H9 (cell line): ENCODE data around the gene MIPOL1. TPM values are rescaled to one million over a fixed set of nuclear protein-coding genes. Genes with fewer than 3 reads are reported as not detected.

Source experiments
- DNase-seq: peaks from one replicate; pipeline ENCODE4 v3.0.0-alpha.2; 2017
- H2AFZ ChIP-seq: one replicate; pipeline ENCODE4 v1.6.1; 2013; ENCODE audit warnings: mild to moderate bottlenecking, low read length, control low read depth, moderate library complexity
- H2AK5ac ChIP-seq: 2 replicates; pipeline ENCODE4 v1.6.1; 2013; ENCODE audit warnings: low read length, control low read depth, mixed read lengths; ENCODE audit not compliant: insufficient read length
- H2BK120ac ChIP-seq: one replicate; pipeline ENCODE4 v1.6.1; 2013; ENCODE audit warnings: low read depth, mild to moderate bottlenecking, low read length, control low read depth, inconsistent platforms; ENCODE audit not compliant: poor library complexity, severe bottlenecking
- H2BK12ac ChIP-seq: 2 replicates; pipeline ENCODE4 v1.6.1; 2013; ENCODE audit warnings: low read length, control low read depth, mixed read lengths, low read depth; ENCODE audit not compliant: insufficient read length
- H2BK15ac ChIP-seq: 2 replicates; pipeline ENCODE4 v1.6.1; 2013; ENCODE audit warnings: low read depth, low read length, control low read depth
- H2BK20ac ChIP-seq: one replicate; pipeline ENCODE4 v1.6.1; 2013; ENCODE audit warnings: low read depth, mild to moderate bottlenecking, low read length, control low read depth, inconsistent platforms; ENCODE audit not compliant: poor library complexity, severe bottlenecking
- H2BK5ac ChIP-seq: 2 replicates; pipeline ENCODE4 v1.6.1; 2013; ENCODE audit warnings: low read length, control low read depth, mixed read lengths; ENCODE audit not compliant: insufficient read length
- H3K14ac ChIP-seq: 2 replicates; pipeline ENCODE4 v1.6.1; 2013; ENCODE audit warnings: low read length, control low read depth; ENCODE audit not compliant: insufficient read depth
- H3K18ac ChIP-seq: 2 replicates; pipeline ENCODE4 v1.6.1; 2013; ENCODE audit warnings: low read depth, mild to moderate bottlenecking, mixed read lengths, low read length, control low read depth; ENCODE audit not compliant: insufficient read length
- H3K23ac ChIP-seq: 2 replicates; pipeline ENCODE4 v1.6.1; 2013; ENCODE audit warnings: low read length, control low read depth, mixed read lengths, low read depth; ENCODE audit not compliant: insufficient read length
- H3K23me2 ChIP-seq: 2 replicates; pipeline ENCODE4 v1.6.1; 2013; ENCODE audit warnings: low read depth, mild to moderate bottlenecking, mixed read lengths, low read length, control low read depth; ENCODE audit not compliant: insufficient read length, poor library complexity, severe bottlenecking
- H3K27ac ChIP-seq: 2 replicates; pipeline ENCODE4 v1.5.1; 2013; ENCODE audit warnings: low read length, control low read depth, mixed read lengths, low read depth; ENCODE audit not compliant: insufficient read length
- H3K27me3 ChIP-seq: 2 replicates; pipeline ENCODE4 v1.6.1; 2013; ENCODE audit warnings: low read length, control low read depth, inconsistent platforms; ENCODE audit not compliant: insufficient read depth
- H3K4ac ChIP-seq: 2 replicates; pipeline ENCODE4 v1.6.1; 2013; ENCODE audit warnings: low read depth, mild to moderate bottlenecking, control low read depth, inconsistent platforms, low read length, moderate library complexity
- H3K4me1 ChIP-seq: 2 replicates; pipeline ENCODE4 v1.6.1; 2013; ENCODE audit warnings: low read length, control low read depth, inconsistent platforms; ENCODE audit not compliant: insufficient read depth
- H3K4me2 ChIP-seq: 2 replicates; pipeline ENCODE4 v1.6.1; 2013; ENCODE audit warnings: low read length, control low read depth, mixed read lengths; ENCODE audit not compliant: insufficient read length, insufficient read depth
- H3K56ac ChIP-seq: 2 replicates; pipeline ENCODE4 v1.6.1; 2013; ENCODE audit warnings: low read depth, mild to moderate bottlenecking, mixed read lengths, low read length, control low read depth; ENCODE audit not compliant: insufficient read length
- H3K79me1 ChIP-seq: 2 replicates; pipeline ENCODE4 v1.6.1; 2013; ENCODE audit warnings: low read depth, mild to moderate bottlenecking, moderate library complexity, low read length, control low read depth, inconsistent platforms; ENCODE audit not compliant: insufficient read depth, poor library complexity, severe bottlenecking
- H3K79me2 ChIP-seq: 2 replicates; pipeline ENCODE4 v1.6.1; 2013; ENCODE audit warnings: low read length, control low read depth, inconsistent platforms; ENCODE audit not compliant: insufficient read depth
- H3K9ac ChIP-seq: 2 replicates; pipeline ENCODE4 v1.6.1; 2013; ENCODE audit warnings: low read length, control low read depth, mixed read lengths; ENCODE audit not compliant: insufficient read length; ENCODE audit errors: extremely low read depth
- H3K9me3 ChIP-seq: one replicate; pipeline ENCODE4 v1.6.1; 2013; ENCODE audit warnings: low read depth, low read length, inconsistent platforms; ENCODE audit not compliant: control insufficient read depth
- H3T11ph ChIP-seq: one replicate; pipeline ENCODE4 v1.6.1; 2013; ENCODE audit warnings: mild to moderate bottlenecking, low read length, control low read depth, inconsistent platforms
- H4K20me1 ChIP-seq: one replicate; pipeline ENCODE4 v1.6.1; 2013; ENCODE audit not compliant: control insufficient read depth, insufficient read length, insufficient read depth
- H4K5ac ChIP-seq: 2 replicates; pipeline ENCODE4 v1.6.1; 2013; ENCODE audit warnings: low read depth, mild to moderate bottlenecking, mixed read lengths, low read length, control low read depth; ENCODE audit not compliant: insufficient read length
- H4K8ac ChIP-seq: replicated peaks from 2 replicates; pipeline ENCODE4 v1.6.1; 2013; ENCODE audit warnings: low read length, control low read depth, mixed read lengths, low read depth; ENCODE audit not compliant: insufficient read length
- H4K91ac ChIP-seq: 2 replicates; pipeline ENCODE4 v1.6.1; 2013; ENCODE audit warnings: low read depth, mild to moderate bottlenecking, moderate library complexity, mixed read lengths, low read length, control low read depth; ENCODE audit not compliant: insufficient read length
- H3K27ac Mint-ChIP-seq, 3 experiments: 2 replicates in 2 of 3; 3 replicates in 1 of 3; pipeline ENCODE4 v1.8.0; 2020 to 2021; ENCODE audit warnings: mixed read lengths in 3 of 3, mild to moderate bottlenecking in 1 of 3, moderate library complexity in 1 of 3
- H3K27me3 Mint-ChIP-seq: 2 replicates; pipeline ENCODE4 v1.8.0; 2021; ENCODE audit warnings: low read depth, mild to moderate bottlenecking, moderate library complexity, mixed read lengths
- H3K36me3 Mint-ChIP-seq, 3 experiments: 2 replicates in 2 of 3; 3 replicates in 1 of 3; pipeline ENCODE4 v1.8.0; 2020 to 2021; ENCODE audit warnings: low read depth in 3 of 3, mixed read lengths in 3 of 3; ENCODE audit not compliant: insufficient read depth in 1 of 3
- H3K4me1 Mint-ChIP-seq, 2 experiments: 2 replicates each; pipeline ENCODE4 v1.8.0; 2020; ENCODE audit warnings: mixed read lengths in 2 of 2
- H3K4me3 Mint-ChIP-seq, 2 experiments: 2 replicates in 1 of 2; 3 replicates in 1 of 2; pipeline ENCODE4 v1.8.0; 2020 to 2021; ENCODE audit warnings: mild to moderate bottlenecking in 2 of 2, mixed read lengths in 2 of 2, moderate library complexity in 1 of 2
- H3K9me3 Mint-ChIP-seq, 2 experiments: 2 replicates in 1 of 2; 3 replicates in 1 of 2; pipeline ENCODE4 v1.8.0; 2020; ENCODE audit warnings: mild to moderate bottlenecking in 2 of 2, mixed read lengths in 2 of 2, moderate library complexity in 1 of 2
- CTCF ChIP-seq: fragments of 200-600 bp; sonication (generic); conservative IDR thresholded peaks from 3 replicates; pipeline ENCODE4 v1.8.0; 2021; ENCODE audit warnings: antibody characterized with exemption, mild to moderate bottlenecking
- WGBS: extraction: QIAGEN DNeasy Blood & Tissue Kit; methylation state at CpG from one replicate; pipeline ENCODE4 v1.1.7; 2013; ENCODE audit warnings: missing lambda C conversion rate, low lambda C conversion rate, mixed read lengths; ENCODE audit not compliant: insufficient read length; ENCODE audit errors: extremely low coverage; 5-methylcytosine and 5-hydroxymethylcytosine counted together
- total RNA-seq: library from RNA; stranded (reverse); gene quantifications from 2 replicates; pipeline ENCODE4 v1.2.1, GENCODE V29; 2021

The MIPOL1 gene
- total RNA-seq, 1 experiment from 2014 or later: 15.6 TPM

DNA sequence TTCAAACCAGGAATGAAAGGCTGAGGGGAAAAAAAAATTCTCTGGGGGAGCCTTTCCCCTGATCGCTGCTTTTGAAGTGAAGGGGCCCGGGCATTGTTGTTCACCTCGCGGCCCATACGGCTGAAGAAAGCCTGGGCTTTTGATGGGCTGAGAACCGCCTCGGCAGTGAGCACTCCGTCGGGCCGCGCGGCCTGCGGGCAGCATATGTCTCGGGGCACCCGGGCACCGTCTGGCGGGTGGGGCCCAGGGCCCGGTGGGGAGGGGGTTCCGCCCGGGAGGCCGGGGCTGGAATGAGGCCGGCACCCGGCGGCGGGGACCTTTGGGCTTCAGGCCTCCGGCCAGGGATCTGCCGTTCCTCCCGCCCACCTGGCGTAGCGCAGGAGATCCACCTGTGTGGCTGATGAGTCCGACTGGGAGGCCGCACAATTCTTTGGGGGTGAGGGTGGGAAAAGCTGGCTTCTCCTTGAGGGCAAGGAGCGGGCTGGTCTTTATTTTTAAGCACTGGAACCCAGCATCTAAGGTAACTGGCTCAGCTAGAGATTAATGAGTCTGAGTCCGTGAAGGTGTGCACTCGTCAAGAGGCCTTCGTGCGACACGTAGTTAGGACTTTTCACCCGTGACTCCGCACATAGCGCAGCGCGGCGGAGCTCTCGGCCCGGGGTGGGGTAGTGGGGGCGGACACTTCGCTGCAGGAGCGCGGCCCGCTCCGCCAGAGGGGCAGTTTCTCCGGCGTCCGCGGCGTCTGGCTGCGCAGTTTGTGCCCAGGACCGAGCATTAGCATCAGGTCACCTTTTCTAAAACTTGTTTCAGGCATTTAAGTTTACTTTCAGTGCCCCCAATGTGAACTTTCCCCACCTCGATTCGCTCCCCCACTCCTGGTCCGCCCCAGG lies 386.7 kb downstream of the MIPOL1 start:
- H3K4me1 Mint-ChIP-seq: peaks cover 18 to 43% of the 10 kb centered on the region in 2 experiments
- H3K9me3 ChIP-seq: no peaks in the 10 kb centered on the region
- H4K5ac ChIP-seq: no peak overlapping the region
- H3K18ac ChIP-seq: no peak overlapping the region
- no peaks in the 10 kb centered on the region for H3K79me1 ChIP-seq
- peak overlapping the region in 1 of 2 experiments; percentile 68; a peak in 3 of 5 replicates for H3K4me3 Mint-ChIP-seq
- H4K91ac ChIP-seq: no peak overlapping the region
- H3T11ph ChIP-seq: no peak overlapping the region
- no peak overlapping the region for H3K14ac ChIP-seq
- no peak overlapping the region for H4K8ac ChIP-seq
- H3K27me3 Mint-ChIP-seq: peaks cover 99% of the 10 kb centered on the region
- no peak overlapping the region for H2AFZ ChIP-seq
- H2BK15ac ChIP-seq: no peak overlapping the region
- peak overlapping the region in 1 of 3 experiments; percentile 40; a peak in 1 of 7 replicates for H3K27ac Mint-ChIP-seq
- peaks cover 10% of the 10 kb centered on the region for H3K23me2 ChIP-seq
- no CpG with 5 or more reads among the region's 62 CpGs for WGBS
- H3K56ac ChIP-seq: no peak overlapping the region
- no peak overlapping the region for H3K27ac ChIP-seq
- DNase-seq: peak; percentile 45
- H3K79me2 ChIP-seq: no peaks in the 10 kb centered on the region
- peaks cover 3% of the 10 kb centered on the region; the same call in 1 of the 2 replicates for H3K4me1 ChIP-seq
- H2BK12ac ChIP-seq: no peak overlapping the region
- H3K27me3 ChIP-seq: peaks cover 66% of the 10 kb centered on the region
- H2AK5ac ChIP-seq: no peak overlapping the region
- H2BK20ac ChIP-seq: no peak overlapping the region
- H2BK120ac ChIP-seq: no peak overlapping the region
- TF ChIP-seq CTCF: no peak
- H3K9ac ChIP-seq: no peak overlapping the region
- H3K23ac ChIP-seq: no peak overlapping the region
- no peaks in the 10 kb centered on the region for H4K20me1 ChIP-seq
- peak overlapping the region; percentile 55 for H3K4me2 ChIP-seq
- H3K9me3 Mint-ChIP-seq: peaks cover 0 to 5% of the 10 kb centered on the region in 2 experiments; a peak in 4 of 5 replicates
- no peak overlapping the region for H2BK5ac ChIP-seq
- H3K4ac ChIP-seq: no peak overlapping the region
- no peaks in the 10 kb centered on the region for H3K36me3 Mint-ChIP-seq
